Measurements from ENCODE around the gene SPTBN5.

- TF ChIP-seq, protein P1, sequence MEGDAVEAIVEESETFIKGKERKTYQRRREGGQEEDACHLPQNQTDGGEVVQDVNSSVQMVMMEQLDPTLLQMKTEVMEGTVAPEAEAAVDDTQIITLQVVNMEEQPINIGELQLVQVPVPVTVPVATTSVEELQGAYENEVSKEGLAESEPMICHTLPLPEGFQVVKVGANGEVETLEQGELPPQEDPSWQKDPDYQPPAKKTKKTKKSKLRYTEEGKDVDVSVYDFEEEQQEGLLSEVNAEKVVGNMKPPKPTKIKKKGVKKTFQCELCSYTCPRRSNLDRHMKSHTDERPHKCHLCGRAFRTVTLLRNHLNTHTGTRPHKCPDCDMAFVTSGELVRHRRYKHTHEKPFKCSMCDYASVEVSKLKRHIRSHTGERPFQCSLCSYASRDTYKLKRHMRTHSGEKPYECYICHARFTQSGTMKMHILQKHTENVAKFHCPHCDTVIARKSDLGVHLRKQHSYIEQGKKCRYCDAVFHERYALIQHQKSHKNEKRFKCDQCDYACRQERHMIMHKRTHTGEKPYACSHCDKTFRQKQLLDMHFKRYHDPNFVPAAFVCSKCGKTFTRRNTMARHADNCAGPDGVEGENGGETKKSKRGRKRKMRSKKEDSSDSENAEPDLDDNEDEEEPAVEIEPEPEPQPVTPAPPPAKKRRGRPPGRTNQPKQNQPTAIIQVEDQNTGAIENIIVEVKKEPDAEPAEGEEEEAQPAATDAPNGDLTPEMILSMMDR (IDR thresholded peaks at IDR 0.05) = no peak
- TF ChIP-seq ZFX (IDR thresholded peaks at IDR 0.05; ENCODE audit: borderline replicate concordance) = no peak
Observed at GRCh38 chr15:41885841-41886240, 8.0 kb downstream of the SPTBN5 start.
